Fibroblast of lung (primary cell): ENCODE results near the gene YWHAG. TPM values are rescaled to one million over a fixed set of nuclear protein-coding genes. Genes with fewer than 3 reads are reported as not detected.
"Not testable (repeated sequence)": the region's sequence is repeated elsewhere in the genome, so short reads cannot be mapped to it uniquely, and the experiment has no call there.

ENCODE experiments used
- DNase-seq, 2 donors: peaks; one replicate each; pipeline versions ENCODE4 v3.0.0 to v3.0.0-alpha.2; 2010; ENCODE audit warnings: low read depth in 2 of 2
- H2AFZ ChIP-seq: 2 replicates; pipeline ENCODE4 v1.5.1; 2012; ENCODE audit warnings: low read length, control low read depth, inconsistent platforms
- H3K27ac ChIP-seq: 2 replicates; pipeline ENCODE4 v1.5.1; 2011; ENCODE audit warnings: low read length, control low read depth; ENCODE audit not compliant: insufficient read depth
- H3K27me3 ChIP-seq: 2 replicates; pipeline ENCODE4 v1.5.1; 2011; ENCODE audit warnings: mild to moderate bottlenecking, low read length; ENCODE audit not compliant: control insufficient read depth, insufficient read depth
- H3K36me3 ChIP-seq: 2 replicates; pipeline ENCODE4 v1.5.1; 2011; ENCODE audit warnings: low read length; ENCODE audit not compliant: control insufficient read depth, insufficient read depth
- H3K4me1 ChIP-seq: 2 replicates; pipeline ENCODE4 v1.5.1; 2011; ENCODE audit warnings: low read length; ENCODE audit not compliant: control insufficient read depth, insufficient read depth; ENCODE audit errors: extremely low read depth
- H3K4me2 ChIP-seq: 2 replicates; pipeline ENCODE4 v1.5.1; 2011; ENCODE audit warnings: low read length, control low read depth; ENCODE audit not compliant: insufficient read depth; ENCODE audit errors: extremely low read depth
- H3K4me3 ChIP-seq, 4 experiments: fragments of 200-600 bp in 1 of 4; sonication (generic) in 1 of 4; replicated peaks in 1 of 4; 2 replicates each; pipeline ENCODE4 v1.5.1; 2011 to 2016; ENCODE audit warnings: low read length in 4 of 4, low read depth in 3 of 4, mild to moderate bottlenecking in 3 of 4, control low read depth in 2 of 4, inconsistent platforms in 1 of 4, mixed read lengths in 1 of 4; ENCODE audit not compliant: insufficient read depth in 1 of 4; ENCODE audit errors: control extremely low read depth in 1 of 4
- H3K79me2 ChIP-seq: 2 replicates; pipeline ENCODE4 v1.5.1; 2012; ENCODE audit warnings: mild to moderate bottlenecking, low read length, inconsistent platforms; ENCODE audit not compliant: control insufficient read depth, insufficient read depth
- H3K9ac ChIP-seq: 2 replicates; pipeline ENCODE4 v1.5.1; 2011; ENCODE audit warnings: mild to moderate bottlenecking, low read length, control low read depth; ENCODE audit not compliant: insufficient read depth
- H3K9me3 ChIP-seq: 2 replicates; pipeline ENCODE4 v1.5.1; 2012; ENCODE audit warnings: low read depth, low read length; ENCODE audit not compliant: control insufficient read depth, insufficient read depth
- H4K20me1 ChIP-seq: 2 replicates; pipeline ENCODE4 v1.5.1; 2011; ENCODE audit warnings: low read length; ENCODE audit not compliant: control insufficient read depth, insufficient read depth; ENCODE audit errors: extremely low read depth
- CTCF ChIP-seq, 2 donors: IDR thresholded peaks in 1 of 2; conservative IDR thresholded peaks in 1 of 2; 1 replicate in 1 of 2; 2 replicates in 1 of 2; pipeline ENCODE4 v1.5.1; 2011 to 2012; ENCODE audit warnings: low read length in 2 of 2, control low read depth in 1 of 2, inconsistent platforms in 1 of 2, low read depth in 1 of 2, mild to moderate bottlenecking in 1 of 2
- EZH2 ChIP-seq: IDR thresholded peaks from 2 replicates; pipeline ENCODE4 v1.5.1; 2012; ENCODE audit warnings: low read length, control low read depth, mild to moderate bottlenecking; ENCODE audit errors: missing control alignments
- polyA plus RNA-seq, 2 donors: library from polyadenylated mRNA; depleted of rRNA in 1 of 2; stranded (reverse) in 1 of 2; unstranded in 1 of 2; fragments of >200 nt; gene quantifications; 2 replicates each; pipeline ENCODE4 v1.2.1, GENCODE V29; 2011 to 2012; ENCODE audit warnings: missing spikeins in 1 of 2
- total RNA-seq: library from RNA; depleted of rRNA; stranded (reverse); fragments of >200 nt; gene quantifications from 2 replicates; pipeline ENCODE4 v1.2.1, GENCODE V29; 2014

The YWHAG gene
- total and polyA plus RNA-seq, 2 donors (not counting 1 experiment from before 2014, with no cell fraction given): 68.4 to 80.4 TPM

DNA sequence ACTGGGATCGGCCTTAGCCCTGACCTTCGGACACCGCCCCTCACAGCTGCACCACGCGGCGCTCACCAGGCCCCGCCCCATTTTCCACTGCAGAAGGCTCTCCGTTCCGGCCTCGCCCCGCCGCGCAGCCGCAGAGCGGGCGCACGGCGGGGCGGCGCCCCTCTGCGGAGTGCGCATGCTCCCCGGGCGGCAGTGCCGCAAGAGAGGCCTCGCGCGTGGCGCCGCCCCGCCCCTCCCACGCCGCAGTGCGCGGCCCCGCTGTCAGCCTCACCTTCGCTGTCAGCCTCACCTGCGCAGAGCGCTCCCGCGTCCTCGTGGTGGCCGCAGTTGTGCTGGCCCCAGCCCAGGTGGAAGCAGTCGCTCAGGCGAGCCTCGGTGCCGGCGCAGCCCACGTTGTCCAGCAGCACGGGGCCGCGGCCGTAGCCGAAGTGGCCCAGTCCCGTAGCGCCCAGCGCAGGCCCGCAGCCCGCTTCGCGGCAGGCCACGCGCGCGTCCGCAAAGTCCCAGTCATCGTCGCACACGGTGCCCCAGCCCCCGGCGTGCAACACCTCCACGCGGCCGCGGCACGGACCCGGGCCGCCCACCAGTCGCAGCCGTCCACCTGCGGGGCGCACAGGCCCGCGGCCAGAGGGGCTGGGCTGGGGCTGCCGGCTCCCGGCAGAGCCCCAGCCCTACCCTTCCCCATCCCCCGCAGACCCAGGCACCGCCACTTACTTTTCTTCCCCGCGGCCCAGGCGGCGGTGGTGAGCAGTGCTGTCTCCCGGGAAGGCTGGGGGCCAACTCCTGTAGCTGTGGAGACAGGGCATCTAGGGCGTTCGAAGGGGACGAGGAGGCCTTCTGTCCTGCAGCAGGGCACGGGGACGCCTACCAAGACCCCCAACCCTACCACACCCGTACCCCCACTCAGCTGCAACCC, 34.6 kb upstream of the YWHAG start:
- H2AFZ ChIP-seq: peak overlapping the region; percentile 94
- H3K9ac ChIP-seq: peak overlapping the region; percentile 78
- peak overlapping the region; percentile 70 for H3K27ac ChIP-seq
- H3K9me3 ChIP-seq: no peaks in the 10 kb centered on the region
- no peaks in the 10 kb centered on the region for H3K27me3 ChIP-seq
- no peaks in the 10 kb centered on the region for H3K36me3 ChIP-seq
- H4K20me1 ChIP-seq: no peaks in the 10 kb centered on the region
- H3K4me1 ChIP-seq: peaks cover 6% of the 10 kb centered on the region
- peak; percentile 72 to 83 for DNase-seq
- no peak for TF ChIP-seq CTCF (conservative IDR thresholded peaks at IDR 0.05 in 1 of 2, IDR thresholded peaks at IDR 0.05 in 1 of 2; ENCODE audit: low read depth in 1 of 2, low read length in 2 of 2)
- no peak for TF ChIP-seq EZH2
- peak overlapping the region; percentile 92 for H3K4me2 ChIP-seq
- H3K79me2 ChIP-seq: no peaks in the 10 kb centered on the region
- H3K4me3 ChIP-seq: peak overlapping the region; percentile 44 to 71 (median 58)

- no peak for TF ChIP-seq CTCF (conservative IDR thresholded peaks at IDR 0.05 in 1 of 2, IDR thresholded peaks at IDR 0.05 in 1 of 2; ENCODE audit: low read depth in 1 of 2, low read length in 2 of 2)
- no peak for TF ChIP-seq EZH2
- H3K27ac ChIP-seq: peak overlapping the region; percentile 70
- no peaks in the 10 kb centered on the region for H3K36me3 ChIP-seq
- peak overlapping the region; percentile 90 for H2AFZ ChIP-seq
- no peaks in the 10 kb centered on the region for H3K27me3 ChIP-seq
- H3K9me3 ChIP-seq: no peaks in the 10 kb centered on the region
- peak overlapping the region in 2 of 4 experiments; percentile 38 to 68 for H3K4me3 ChIP-seq
- H3K4me1 ChIP-seq: peaks cover 6% of the 10 kb centered on the region
- H3K79me2 ChIP-seq: no peaks in the 10 kb centered on the region
- no peaks in the 10 kb centered on the region for H4K20me1 ChIP-seq
- DNase-seq: no peak
- H3K9ac ChIP-seq: no peak overlapping the region
- peak overlapping the region; percentile 75 for H3K4me2 ChIP-seq
These were observed 33.8 kb upstream of the YWHAG start for GRCh38 chr7:76392531-76393115.

DNA sequence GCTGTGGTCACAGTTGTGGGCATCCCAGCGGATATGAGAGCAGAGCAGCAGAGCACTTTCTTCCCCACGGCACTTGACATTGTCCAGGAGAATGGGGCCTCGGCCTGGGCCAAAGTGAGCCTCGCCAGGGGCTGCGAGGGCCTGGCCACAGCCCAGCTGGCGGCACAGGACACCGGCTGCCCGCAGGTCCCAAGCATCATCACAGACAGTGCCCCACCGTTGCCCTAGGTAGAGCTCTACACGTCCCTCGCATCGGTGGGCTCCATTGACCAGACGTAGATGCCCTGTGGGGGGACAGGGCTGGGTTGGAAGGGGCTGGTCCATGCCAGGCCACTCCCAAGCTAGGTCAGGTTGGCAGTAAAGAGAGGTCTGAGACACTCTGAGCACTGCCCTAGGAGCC, 31.3 kb upstream of the YWHAG start:
- H3K79me2 ChIP-seq: no peaks in the 10 kb centered on the region
- H3K9ac ChIP-seq: no peak overlapping the region
- no peaks in the 10 kb centered on the region for H3K27me3 ChIP-seq
- H3K4me2 ChIP-seq: no peak overlapping the region
- no peak for DNase-seq
- no peak overlapping the region for H2AFZ ChIP-seq
- no peaks in the 10 kb centered on the region for H3K9me3 ChIP-seq
- no peak for TF ChIP-seq CTCF (conservative IDR thresholded peaks at IDR 0.05 in 1 of 2, IDR thresholded peaks at IDR 0.05 in 1 of 2; ENCODE audit: low read depth in 1 of 2, low read length in 2 of 2)
- TF ChIP-seq EZH2: no peak
- H3K36me3 ChIP-seq: no peaks in the 10 kb centered on the region
- peaks cover 8% of the 10 kb centered on the region for H3K4me1 ChIP-seq
- H4K20me1 ChIP-seq: no peaks in the 10 kb centered on the region
- H3K27ac ChIP-seq: no peak overlapping the region
- no peak overlapping the region for H3K4me3 ChIP-seq

DNA sequence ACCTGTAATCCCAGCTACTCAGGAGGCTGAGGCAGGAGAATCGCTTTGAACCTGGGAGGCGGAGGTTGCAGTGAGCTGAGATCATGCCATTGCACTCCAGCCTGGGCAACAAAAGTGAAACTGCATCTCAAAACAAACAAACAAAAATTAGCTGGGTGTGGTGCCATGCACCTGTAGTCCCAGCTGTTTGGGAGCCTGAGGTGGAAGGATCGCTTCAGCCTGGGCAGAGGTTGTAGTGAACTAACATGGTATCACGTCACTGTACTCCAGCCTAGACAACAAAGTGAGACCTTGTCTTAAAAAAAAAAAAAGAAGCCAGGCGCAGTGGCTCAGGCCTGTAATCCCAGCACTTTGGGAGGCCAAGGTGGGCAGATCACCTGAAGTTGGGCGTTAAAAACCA, 29.0 kb upstream of the YWHAG start:
- not testable (repeated sequence) for H2AFZ ChIP-seq, H3K9ac ChIP-seq, H4K20me1 ChIP-seq, H3K36me3 ChIP-seq, H3K4me1 ChIP-seq, H3K9me3 ChIP-seq, H3K79me2 ChIP-seq, H3K4me3 ChIP-seq, H3K4me2 ChIP-seq, DNase-seq, H3K27ac ChIP-seq, H3K27me3 ChIP-seq
